Glutamatergic neuron (in vitro differentiated cells): ENCODE measurements around the gene RAB40C. TPM values are rescaled to one million over a fixed set of nuclear protein-coding genes. Genes with fewer than 3 reads are reported as not detected.

Experiments
- DNase-seq: peaks from one replicate; pipeline ENCODE4 v3.0.0; 2022
- H3K27ac Mint-ChIP-seq: one replicate; pipeline ENCODE4 v1.8.0; 2020; ENCODE audit warnings: mild to moderate bottlenecking, mixed read lengths, inconsistent platforms; ENCODE audit not compliant: unreplicated experiment
- H3K27me3 Mint-ChIP-seq: one replicate; pipeline ENCODE4 v1.8.0; 2020; ENCODE audit warnings: mild to moderate bottlenecking, moderate library complexity, mixed read lengths, inconsistent platforms; ENCODE audit not compliant: unreplicated experiment
- H3K36me3 Mint-ChIP-seq: one replicate; pipeline ENCODE4 v1.8.0; 2020; ENCODE audit warnings: mild to moderate bottlenecking, mixed read lengths, inconsistent platforms; ENCODE audit not compliant: unreplicated experiment
- H3K4me1 Mint-ChIP-seq: one replicate; pipeline ENCODE4 v1.8.0; 2020; ENCODE audit warnings: mild to moderate bottlenecking, low read depth, mixed read lengths, inconsistent platforms; ENCODE audit not compliant: unreplicated experiment
- H3K4me3 Mint-ChIP-seq: one replicate; pipeline ENCODE4 v1.8.0; 2020; ENCODE audit warnings: mild to moderate bottlenecking, mixed read lengths, inconsistent platforms; ENCODE audit not compliant: unreplicated experiment
- H3K9me3 Mint-ChIP-seq: one replicate; pipeline ENCODE4 v1.8.0; 2020; ENCODE audit warnings: mild to moderate bottlenecking, moderate library complexity, mixed read lengths, inconsistent platforms; ENCODE audit not compliant: unreplicated experiment
- CTCF ChIP-seq: fragments of 200-600 bp; sonication (generic); IDR thresholded peaks from one replicate; pipeline ENCODE4 v1.5.0; 2021; ENCODE audit not compliant: partially characterized antibody, unreplicated experiment
- total RNA-seq: library from RNA; stranded (reverse); fragmentation: NEBNext Ultra II Directional; extraction: Animal tissue kit (Norgen Biotek cat#: 25700); gene quantifications from one replicate; pipeline ENCODE4 v1.2.1, GENCODE V29; 2021; ENCODE audit not compliant: unreplicated experiment

Gene RAB40C
- total RNA-seq, 1 donor from 2014 or later, result 48.3 TPM

DNA sequence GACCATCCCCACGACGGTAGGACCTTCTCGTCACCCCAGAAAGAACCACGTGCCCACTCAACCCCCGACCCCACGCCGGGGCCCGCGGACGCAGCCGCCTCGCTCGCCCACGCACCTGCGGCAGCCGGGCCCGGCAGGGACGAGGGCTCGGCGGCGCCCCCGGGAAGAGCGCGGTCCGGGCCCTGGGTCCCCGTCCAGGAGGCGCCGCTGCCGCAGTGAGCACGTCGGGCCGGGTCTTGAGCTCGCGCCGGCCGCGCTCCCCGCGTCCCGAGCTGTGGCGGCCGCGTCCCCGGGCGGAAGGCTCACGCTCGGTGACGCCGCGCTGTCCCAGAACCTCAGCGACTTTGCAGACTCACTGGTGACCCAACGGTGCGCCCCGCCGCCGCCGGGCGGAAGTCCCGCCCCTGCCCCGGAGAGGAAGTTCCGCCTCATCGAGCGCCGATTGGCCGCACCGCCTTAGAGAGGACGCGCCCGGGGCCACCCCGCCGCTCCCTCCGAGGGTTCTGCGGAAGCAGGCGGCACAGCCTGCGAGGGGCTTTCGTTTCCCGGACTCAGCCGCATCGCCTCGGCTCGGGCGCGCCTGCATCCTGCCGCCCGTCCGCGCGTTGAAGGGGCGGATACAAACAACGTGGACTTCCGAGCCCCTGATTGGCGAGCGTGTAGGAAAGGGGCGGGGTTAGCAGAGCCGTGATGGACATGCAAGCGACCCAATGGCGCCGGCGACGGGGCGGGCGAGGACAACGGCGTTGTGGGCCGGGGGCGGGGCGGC lies 793 bp upstream of the RAB40C start:
- Mint-ChIP-seq H3K4me3 (peak overlapping the region; percentile 98), H3K27me3 (peaks cover 24% of the 10 kb centered on the region), H3K36me3 (peaks cover 7% of the 10 kb centered on the region), H3K4me1 (peaks cover 29% of the 10 kb centered on the region), H3K9me3 (peaks cover 20% of the 10 kb centered on the region), H3K27ac (peak overlapping the region; percentile 100)
- peak; percentile 97 for DNase-seq
- no peak for TF ChIP-seq CTCF

DNA sequence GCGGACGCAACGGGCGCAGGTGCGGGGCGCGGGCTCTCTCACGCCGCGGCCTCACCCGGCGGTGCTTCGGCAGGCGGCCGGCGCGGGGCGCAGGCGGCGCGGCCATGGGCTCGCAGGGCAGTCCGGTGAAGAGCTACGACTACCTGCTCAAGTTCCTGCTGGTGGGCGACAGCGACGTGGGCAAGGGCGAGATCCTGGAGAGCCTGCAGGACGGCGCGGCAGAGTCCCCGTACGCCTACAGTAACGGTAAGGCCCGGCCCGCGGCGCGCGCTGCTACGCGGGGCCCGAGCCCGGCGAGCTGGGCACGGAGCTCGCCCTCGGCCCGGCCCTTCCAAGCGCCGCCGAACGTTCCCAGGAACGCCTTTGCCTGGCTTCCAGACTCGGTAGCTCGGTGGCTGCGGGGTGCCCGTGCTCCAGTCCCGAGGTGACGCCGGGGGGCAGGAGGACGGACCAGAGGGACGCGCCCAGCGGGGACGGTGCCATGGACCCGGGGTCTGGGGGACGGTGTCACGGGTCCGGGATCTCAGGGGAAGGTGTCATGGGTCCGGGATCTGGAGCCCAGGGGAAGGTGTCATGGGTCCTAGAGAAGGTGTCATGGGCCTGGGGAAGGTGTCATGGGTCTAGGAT lies 435 bp downstream of the RAB40C start:
- peak; percentile 53 for DNase-seq
- Mint-ChIP-seq H3K4me1 (peaks cover 35% of the 10 kb centered on the region), H3K4me3 (peak overlapping the region; percentile 100), H3K27me3 (peaks cover 24% of the 10 kb centered on the region), H3K9me3 (peaks cover 26% of the 10 kb centered on the region), H3K36me3 (peaks cover 7% of the 10 kb centered on the region), H3K27ac (peak overlapping the region; percentile 75)
- no peak for TF ChIP-seq CTCF

DNA sequence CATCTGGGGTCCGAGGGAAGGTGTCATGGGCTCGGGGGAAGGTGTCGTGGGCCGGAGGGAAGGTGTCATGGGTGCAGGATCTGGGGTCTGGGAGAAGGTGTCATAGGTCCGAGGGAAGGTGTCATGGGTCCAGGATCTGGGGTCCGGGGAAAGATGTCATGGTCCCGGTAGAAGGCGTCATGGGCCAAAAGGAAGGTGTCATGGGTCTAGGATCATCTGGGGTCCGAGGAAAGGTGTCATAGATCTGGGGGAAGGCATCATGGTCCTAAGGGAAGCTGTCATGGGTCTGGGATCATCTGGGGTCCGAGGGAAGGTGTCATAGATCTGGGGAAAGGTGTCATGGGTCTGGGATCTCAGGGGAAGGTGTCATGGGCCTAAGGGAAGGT lies 942 bp downstream of the RAB40C start:
- no peak for TF ChIP-seq CTCF
- H3K27me3 Mint-ChIP-seq, result peaks cover 22% of the 10 kb centered on the region
- H3K4me1 Mint-ChIP-seq, result peaks cover 35% of the 10 kb centered on the region
- H3K9me3 Mint-ChIP-seq, result peaks cover 25% of the 10 kb centered on the region
- H3K36me3 Mint-ChIP-seq, result peaks cover 7% of the 10 kb centered on the region
- peak overlapping the region; percentile 100 for H3K4me3 Mint-ChIP-seq
- peak overlapping the region; percentile 75 for H3K27ac Mint-ChIP-seq
- no peak for DNase-seq

GRCh38 chr16:591231-591630 lies 1.4 kb downstream of the RAB40C start:
- H3K4me1 Mint-ChIP-seq, result peaks cover 35% of the 10 kb centered on the region
- H3K9me3 Mint-ChIP-seq, result peaks cover 23% of the 10 kb centered on the region
- peak overlapping the region; percentile 100 for H3K4me3 Mint-ChIP-seq
- H3K27me3 Mint-ChIP-seq, result peaks cover 22% of the 10 kb centered on the region
- H3K27ac Mint-ChIP-seq, result peak overlapping the region; percentile 75
- no peak for DNase-seq
- TF ChIP-seq CTCF, result no peak
- H3K36me3 Mint-ChIP-seq, result peaks cover 7% of the 10 kb centered on the region
